ENCODE measurements around the gene FANCI.

The FANCI gene

DNA sequence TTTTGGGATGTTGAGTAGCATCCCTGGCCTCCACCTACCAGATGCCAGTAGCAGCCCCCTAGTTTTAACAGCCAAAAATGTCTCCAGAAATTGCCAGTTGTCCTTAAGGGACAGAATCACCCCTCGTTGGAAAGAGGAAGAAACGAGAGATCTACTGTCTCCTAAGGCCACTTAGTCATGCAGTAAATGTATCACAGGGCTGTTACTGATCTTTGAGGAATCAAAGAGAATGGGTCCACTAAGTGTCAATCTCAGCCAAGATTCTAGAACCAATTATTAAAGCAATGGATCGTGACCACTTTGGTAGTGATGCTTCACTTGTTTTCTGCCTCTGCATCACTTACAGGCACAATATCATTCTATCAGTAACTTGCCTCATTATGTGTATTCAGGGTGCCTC lies 64.5 kb downstream of the FANCI start:
- no peak for DNase-seq

DNA sequence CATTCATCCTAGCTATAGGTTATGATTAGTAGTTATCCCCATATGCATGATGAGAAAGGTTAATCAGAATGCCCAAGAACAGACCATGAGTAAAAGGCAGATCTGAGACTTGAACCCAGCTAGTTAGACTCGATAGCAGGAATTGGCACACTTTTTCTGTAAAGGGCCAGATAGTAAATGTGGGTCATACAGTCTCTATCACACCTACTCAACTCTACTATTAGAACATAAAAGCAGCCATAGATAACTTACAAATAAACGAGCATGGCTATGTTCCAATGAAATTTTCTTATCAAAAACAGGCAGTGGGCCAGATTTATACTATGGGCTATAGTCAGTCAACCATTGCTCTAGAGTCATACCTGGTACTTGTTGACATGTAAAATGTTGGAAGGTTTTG lies 66.2 kb downstream of the FANCI start:
- no peak for DNase-seq

DNA sequence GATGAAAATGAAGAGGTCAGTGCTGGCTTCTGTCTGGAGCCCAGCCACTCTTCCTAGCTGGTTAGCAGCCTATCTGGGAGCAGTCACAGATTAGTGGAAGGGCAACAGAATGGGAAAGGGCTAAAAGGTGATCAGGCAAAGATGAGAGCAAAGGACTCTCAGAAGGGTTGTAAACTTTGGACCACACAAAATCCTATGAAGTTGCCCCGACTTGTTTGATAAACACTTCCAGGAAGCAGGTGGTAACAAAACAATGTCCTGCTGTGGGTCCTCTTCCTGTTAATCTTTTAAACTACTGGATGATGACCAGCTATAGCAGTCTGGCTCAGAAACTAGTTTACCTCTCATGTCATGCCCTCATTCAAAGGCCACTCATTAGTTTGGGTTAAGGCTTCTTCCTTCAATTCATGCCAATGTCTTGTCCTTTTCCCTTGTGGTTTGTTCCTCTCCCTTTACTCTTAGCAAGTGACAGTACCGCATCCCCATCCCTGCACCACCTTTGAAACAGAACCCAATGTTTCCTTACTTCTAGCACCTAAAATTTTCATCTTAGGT lies 71.7 kb downstream of the FANCI start:
- no peak for DNase-seq

DNA sequence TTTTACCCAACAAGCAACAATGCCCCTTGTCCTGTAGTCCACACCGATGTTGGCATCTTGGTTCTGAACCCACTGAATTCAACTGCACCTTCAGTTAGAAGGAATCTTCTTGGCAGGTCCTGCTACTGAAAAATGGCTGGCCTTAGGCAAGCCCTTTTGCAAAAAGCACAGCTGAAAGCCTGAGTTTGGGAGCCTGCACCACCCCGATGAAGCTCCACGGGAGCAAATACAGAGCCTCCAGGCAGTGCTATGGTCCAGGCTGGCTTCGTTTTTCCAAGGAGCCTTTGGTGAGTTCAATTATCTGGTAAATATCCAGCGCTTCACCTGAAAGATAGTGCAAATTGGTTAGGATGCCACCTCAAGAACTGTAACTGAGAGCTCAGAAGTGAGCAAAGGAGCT lies 72.7 kb downstream of the FANCI start:
- no peak for DNase-seq

DNA sequence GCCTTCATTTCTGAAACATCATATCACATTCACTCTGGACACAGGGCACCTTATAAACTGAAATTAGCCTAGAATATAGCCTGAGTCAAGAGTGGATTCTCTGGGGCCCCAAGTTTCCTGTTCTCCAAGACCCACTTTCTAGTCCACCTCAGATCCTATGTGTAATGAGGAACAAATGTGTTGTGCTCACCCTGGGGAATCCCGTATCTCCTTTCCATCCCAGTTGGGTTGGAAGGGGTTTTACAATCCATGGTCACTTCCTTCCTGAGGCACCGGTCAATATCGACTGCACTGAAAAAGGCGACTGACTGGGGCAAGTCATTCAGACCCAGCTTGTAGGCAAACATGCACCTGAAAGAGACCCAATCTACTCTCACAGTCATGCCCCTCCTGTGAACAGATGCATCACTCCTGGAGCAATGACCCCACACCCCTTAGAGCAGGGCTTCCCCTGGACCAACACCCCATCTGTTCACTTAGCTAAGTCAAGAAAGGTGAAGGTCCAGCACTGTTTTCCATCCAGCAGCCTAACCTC lies 73.5 kb downstream of the FANCI start:
- DNase-seq: no peak

DNA sequence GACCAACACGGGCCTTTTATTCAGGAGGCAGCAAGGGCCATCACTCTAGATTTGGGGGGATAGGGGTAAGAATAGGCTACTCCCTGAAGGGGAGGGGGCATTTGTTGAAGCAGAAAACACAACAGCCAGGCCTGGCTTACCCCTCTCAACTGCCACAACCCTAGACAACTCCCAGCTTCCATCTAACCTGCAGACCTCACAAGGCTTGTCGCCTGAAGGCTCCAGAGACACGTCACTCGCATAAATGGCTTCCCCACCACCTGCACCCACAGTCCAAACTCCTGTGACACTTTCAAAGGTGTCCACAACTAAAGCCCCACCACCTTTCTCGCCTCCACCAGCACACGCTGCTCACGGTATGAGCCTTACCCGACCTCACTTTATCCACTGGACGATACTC lies 75.9 kb downstream of the FANCI start:
- no peak for DNase-seq

DNA sequence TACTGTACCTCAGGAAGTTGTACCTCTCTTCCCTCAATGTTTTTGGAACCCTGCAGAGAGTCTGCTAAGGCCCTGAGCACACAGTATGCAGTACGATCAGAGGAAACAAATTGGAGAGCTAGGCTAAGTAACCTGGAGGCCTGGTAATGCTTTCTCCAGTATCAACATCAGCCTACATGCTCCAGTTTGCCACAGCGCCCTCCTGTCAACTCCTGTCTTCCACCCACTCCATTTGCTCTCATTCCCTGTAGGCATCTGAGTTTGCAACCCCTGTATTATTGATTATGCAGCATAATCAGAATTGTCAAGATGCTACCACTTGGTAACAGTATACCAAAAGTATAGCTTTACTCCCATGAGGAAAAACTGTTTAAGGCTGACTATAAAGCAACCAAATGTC lies 76.4 kb downstream of the FANCI start:
- no peak for DNase-seq

DNA sequence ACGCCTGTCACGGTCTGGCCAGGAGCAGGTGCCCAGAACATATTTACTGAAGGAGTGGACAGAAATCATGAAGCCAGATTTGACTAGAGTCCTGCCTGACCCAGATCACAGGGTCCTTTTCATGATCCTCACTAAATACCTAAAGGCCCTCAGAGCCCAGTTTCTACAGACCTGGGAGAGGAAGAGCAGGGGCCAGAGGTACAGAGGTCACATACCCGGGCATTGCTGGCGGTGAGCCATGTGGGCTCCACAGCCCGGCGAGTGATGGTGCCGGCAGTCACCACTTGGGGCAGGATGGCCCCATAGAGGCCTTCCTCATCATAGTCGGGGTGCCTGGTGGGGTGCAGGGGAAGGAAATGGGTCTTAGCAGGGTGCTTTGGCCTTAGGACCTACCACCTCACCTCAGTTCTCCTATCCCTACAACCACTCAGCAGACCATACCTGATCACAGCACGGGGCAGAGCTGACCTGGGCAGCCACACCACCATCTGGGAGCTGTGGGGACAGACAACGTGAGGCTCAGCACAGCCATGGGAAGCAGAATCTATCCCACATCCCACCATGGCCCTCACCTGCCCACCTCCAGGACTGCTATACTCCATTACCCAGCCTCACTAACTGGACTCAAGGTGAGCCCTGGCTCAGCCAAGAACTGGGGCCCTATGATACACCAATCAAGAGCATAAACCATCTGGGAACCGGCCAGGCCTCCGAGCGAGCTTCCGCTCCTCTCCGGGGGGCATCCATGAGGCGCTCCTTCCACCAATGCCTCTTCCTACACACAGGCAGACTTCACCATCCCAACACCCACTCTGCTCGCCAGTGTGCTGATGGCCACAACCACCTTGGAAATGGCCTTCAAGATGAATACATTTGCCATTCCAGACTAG lies 78.0 kb downstream of the FANCI start:
- no peak for DNase-seq

DNA sequence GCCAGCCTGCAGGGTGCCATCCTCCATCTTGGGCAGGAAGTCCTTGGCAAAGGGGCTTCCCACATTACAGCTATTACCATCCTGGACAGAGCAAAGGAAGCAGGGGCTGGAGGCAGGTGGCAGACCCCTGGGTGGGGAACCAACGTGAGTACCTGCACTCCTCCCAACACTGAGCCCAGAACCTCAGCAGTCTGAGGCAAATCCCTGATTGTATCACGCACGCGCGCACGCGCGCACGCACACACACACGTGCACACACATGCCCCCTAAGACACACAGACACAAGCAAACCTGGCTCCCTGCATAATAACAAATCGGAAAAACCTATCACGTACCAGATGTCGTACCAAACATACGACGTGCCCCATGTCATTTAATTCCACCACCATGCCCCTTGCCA lies 79.0 kb downstream of the FANCI start:
- DNase-seq: no peak

DNA sequence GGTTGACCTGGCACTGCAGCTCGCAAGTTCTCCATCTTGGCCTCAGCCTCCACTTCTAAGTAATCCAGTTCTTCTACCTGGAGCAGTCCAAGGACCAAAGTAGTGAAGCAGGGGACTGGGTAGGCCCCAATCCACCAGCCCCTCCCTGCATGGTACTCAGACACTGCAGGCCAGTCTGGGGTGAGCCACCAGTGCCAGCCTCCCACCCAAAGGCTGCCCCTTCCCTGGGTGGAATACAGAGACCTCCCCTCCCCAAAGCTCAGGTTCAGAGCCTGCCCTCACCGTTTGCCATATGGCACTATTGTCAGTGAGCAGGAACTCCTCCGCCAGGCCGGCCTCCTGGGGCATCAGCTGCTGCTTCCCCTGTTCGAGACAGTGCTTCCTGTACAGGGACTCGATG lies 80.0 kb downstream of the FANCI start:
- DNase-seq: no peak

DNA sequence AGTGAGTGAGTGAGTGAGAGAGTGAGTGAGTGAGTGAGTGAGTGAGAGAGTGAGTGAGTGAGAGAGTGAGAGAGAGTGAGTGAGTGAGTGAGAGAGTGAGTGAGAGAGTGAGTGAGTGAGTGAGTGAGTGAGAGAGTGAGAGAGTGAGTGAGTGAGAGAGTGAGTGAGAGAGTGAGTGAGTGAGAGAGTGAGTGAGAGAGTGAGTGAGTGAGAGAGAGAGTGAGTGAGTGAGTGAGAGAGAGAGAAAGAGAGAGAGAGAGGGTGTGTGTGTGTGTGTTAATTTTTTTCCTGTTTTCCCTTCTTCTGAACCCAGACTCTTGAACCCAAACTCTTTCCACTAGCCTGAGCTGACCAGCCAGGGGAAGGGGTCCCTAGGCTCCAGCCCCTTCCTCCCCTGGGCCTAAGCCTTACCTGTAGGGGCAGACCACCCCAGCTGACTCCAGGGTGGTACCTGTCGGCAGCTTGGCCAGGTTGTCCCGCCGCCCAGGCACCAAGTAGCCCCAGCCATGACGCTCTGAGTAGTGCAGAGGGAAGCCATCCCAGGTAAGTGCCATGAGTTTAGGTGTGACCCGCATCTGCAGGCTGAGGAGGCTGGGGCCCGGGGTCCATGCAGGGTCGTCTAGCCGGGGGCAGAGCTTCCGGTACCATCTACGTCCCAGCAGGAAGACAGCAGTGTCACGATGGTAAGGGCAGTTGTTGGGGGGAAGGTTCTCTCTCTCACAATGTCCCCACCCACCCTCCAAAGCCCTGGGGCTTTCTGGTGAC lies 81.4 kb downstream of the FANCI start:
- no peak for DNase-seq

DNA sequence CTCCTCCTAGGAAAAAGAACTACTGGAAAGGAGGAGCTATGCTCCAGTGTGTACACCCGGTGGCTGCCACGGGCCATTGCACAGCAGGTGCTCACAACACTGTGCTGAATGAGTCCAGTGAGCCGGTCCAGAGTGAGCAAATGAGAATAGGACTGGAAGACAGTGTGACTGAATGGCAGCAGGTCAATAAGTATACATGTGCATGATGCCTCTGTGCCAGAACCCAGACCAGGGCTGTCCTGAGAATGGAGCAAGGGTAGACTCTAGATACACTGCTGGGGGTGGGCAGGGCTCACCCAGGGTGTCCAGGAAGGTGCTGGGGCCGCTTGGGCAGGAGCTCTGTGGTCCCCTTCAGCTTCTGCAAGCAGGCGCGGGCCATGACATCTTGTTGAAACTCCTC lies 82.5 kb downstream of the FANCI start:
- no peak for DNase-seq

DNA sequence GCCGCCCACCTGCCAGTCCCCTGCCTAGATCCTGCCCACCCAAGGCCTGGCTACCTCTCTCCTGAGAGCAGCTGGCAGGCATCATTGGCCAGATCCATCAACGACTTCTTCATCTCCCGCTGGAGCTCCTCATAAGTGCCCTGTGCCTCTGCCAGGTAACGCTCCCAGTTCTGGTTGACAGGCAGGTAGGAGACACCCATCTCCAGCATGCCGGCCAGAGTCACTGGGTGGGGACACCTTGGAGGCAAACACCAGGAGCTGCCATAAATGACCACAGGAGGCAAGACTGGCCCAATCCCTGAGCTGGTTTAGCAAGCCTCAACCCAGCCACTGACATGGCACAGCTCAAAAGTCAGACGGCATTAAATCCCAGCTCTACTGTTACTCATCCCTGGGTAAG lies 83.3 kb downstream of the FANCI start:
- no peak for DNase-seq

DNA sequence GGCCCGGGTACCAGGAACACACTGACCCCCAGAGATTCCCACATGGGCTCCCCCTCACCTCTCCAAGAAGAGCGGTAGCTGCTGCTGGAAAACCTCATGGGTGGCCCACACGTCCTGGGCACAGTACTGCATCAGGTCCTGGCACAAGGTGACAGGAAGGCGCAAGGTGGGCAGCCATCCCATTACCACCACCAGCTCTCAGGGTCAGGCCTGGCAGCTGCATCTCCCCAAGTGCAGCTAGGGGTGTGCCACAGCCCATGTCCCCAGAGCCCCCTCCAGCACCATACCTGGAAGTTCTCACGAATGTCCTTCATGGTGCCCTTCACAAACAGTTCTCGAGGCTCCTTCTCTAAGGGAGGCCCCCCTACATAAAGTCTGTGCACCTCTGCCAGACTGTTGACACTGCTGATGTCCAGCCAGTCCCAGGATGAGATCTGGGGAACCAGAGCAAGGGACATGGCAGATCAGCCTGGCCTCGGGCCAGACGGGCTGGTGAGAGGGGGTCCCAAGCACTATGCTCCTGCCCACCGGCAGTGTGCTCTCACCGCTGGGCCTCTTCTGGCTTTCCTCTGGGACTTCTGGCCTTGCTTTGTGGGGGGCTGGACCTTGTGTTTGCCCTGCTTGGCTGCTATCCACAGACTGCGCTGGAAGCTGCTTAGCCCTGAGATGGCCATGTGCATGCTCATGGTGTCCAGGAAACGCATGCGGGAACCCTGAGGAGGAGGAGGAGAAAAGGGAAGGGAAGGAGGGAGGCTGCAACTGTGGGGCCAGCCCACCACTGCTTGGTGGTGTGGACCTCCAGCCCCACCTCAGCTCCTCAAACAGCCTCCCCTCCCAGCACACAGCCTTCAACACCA lies 84.8 kb downstream of the FANCI start:
- no peak for DNase-seq

DNA sequence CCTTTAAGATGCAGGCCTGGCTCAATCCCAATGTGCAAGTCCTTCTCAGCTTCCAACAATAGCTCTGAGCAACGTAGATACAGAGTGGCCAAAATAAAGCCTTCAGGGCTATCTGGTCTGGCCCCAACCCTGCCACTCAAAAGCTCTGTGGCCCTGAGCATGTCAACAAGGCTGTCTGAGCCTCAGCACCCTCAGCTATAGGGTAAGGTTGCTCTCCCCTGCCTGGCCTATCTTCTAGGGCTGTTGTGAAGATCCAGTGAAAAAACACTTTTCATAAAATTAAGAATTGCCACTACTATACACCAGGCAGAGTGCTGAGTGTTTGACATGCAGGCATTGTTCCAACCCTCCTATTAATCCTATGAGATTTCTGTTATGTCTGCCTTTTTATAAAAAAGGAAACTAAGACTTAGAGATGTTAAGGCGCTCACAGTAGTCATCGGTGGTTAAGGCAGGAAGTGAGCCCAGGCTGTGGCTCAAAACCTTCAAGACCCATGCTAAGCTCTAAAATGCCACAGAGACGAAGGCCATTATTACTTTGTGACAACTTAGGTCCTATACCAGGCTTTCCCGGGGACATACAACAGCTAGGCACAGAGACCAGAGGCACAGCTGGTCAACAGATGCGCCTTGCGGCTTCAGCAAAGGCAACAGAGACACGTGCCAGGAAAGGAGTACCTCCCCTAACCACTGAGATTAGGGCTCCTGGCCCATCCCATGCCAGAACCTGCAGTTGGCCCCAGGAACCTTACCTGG lies 85.7 kb downstream of the FANCI start:
- no peak for DNase-seq

DNA sequence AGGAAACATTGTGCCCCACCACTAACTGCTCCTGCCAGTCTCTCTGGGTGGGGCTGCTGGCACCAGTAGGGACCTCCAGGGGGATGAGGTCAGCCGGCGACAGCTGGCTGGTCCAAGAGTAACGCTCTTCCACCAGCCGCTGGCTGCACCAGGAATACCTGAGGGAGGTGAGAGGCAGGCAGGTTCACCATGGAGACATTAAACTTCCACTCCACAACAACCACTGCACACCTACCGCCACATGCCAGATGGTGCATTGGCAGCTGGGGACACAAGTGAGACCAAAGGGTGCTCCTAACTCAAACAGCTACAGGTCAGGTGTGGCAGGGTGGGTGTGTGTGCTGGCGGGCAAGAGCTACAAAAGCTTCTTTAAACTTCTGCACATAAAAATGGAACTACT lies 86.3 kb downstream of the FANCI start:
- no peak for DNase-seq

DNA sequence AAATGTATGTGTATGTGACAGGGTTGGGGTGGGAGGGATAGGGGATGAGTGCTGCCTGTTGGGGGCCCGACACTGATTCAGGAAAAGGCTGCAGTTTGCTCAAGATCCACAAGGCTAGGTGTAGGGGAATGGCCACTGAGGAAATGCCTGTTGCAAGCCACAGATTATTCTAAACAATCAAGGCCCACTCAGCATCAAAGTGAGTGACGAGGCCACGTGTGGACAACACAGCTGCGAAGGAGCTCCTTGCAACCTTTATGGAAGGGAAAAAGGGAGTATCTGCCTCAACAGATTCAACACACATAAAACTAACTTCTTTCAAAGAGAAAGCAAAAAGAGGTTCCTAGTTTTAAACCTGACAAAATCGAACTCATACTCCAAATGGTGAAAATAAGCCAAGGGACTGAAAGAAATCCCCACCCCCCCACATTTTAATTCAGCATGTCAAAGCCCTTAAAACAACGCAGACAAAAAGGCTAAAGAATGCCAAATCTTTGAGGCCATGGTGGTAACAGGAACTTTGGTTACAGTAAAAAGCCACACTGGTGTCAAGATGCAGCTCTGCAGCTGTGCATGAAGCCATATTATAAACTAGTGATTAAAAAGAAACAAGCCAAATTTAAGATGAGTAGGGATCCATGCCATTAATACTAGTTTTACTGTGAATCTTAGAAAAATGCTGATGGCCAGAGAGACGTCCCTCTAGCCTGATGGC lies 87.3 kb downstream of the FANCI start:
- DNase-seq: no peak

DNA sequence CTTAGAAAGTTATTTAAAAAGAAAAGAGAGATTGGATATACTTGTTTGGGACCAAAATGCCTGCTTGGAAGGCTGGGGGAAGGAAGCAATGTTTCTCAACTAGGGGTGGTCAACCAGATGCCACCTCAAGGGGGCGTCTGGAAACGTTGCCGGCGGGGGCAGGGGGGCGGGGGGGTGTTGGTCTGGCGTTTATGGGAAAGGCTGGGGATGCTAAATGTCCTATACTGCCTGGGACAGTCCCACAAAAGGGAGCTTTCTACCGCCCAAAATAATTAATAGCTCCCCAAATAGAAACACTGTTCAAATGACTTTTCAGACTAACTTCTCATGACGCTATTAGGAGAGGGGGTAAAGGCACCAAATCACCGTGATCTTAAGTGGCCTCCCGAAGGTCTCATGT lies 88.7 kb downstream of the FANCI start:
- DNase-seq: no peak

DNA sequence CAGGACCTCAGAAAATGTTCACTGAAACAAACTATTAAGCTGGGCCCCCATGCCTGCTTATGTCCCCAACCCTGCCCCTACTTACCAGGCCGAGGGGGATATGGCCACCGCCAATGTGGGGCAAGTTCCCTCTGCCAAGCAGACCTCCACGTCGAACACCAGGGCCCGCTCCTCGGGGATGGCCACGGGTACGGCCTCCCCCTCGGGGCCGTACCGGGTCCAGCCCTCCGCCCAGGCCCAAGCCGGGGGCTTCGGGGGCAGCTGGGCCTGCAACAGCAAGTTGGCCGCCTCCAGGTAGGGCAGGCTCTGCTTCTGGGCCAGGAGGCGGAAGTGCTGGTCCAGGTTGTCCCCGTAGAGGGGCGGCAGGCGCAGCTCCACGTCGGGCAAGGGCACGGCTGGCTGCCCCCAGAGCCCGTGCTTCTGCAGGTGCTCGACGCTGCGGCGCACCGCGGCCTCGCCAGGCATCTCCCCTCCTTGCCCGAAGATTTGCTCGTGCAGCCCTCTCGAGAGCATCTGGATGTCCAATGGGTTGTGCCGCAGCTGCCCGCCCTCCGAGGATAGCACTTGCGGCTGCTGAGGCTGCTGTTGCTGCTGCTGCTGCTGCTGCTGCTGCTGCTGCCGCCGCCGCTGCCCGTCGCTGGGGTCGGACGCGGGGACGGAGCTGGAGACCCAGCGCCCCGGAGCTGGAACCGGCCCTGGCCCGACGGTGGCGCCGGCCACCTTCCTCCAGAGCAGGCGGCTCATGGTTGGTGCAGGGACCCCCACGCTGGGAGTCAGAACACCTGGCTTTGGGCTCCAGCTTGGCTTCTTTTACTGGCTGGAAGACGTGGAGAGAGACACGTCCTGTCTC lies 89.5 kb downstream of the FANCI start:
- no peak for DNase-seq

DNA sequence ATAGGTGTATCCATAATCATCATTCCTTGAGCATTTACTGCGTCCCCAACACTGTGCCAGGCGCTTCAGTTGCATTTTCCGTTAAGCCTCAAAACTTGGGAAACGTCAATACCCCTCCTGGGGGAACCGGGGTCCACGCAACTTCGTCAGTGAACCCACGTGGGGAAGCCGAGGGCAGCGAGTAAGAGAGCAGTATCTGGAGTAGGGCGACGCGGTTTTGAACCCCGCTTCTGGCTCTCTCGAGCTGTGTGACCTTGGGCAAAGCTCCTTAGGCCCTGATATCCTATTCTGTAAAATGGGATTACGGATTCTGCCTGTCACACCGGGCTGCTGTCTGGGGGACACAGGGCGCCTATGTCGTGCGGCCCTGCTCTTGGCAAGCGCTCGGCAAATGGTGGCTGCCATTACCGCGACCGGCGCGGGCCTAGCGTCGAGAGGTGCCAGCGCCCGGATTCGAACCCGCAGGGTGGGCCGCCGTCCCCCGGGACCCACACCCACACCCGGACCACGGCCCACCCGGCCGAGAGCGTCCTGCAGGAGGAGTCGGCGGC lies 90.3 kb downstream of the FANCI start:
- DNase-seq: no peak

Data from left hindlimb (tissue), 1 donor.